ENCODE measurements around the gene PTGFRN. TPM values are rescaled to one million over a fixed set of nuclear protein-coding genes. Genes with fewer than 3 reads are reported as not detected.

The PTGFRN gene
- total and polyA plus RNA-seq, 2 of the 13 experiments (the other 11 are each of a cell fraction or from before 2014, with no cell fraction given) = 3.3 to 11.3 TPM

GRCh38 chr1:116993286-116993685 lies 83.6 kb downstream of the PTGFRN start:
- in situ Hi-C loops (cut with HindIII; ENCODE audit: extremely low pct_ligation_motif_present, low pct_unique_long_range_greater_than_20kb) = no loop called here
- WGBS (ENCODE audit: low lambda C conversion rate) = 55% methylated on average over 7 of the region's 7 CpGs
- Histone ChIP-seq H2AFZ (ENCODE audit: low read length) (no peak overlapping the region), H3K9ac (ENCODE audit: insufficient read depth, low read depth, low read length) (no peak overlapping the region), H3K27me3 (ENCODE audit: control insufficient read depth in 1 of 2, insufficient read depth in 2 of 2, low read length in 2 of 2) (no peaks in the 10 kb centered on the region), H3K4me3 (replicated peaks in 1 of 3; ENCODE audit: insufficient read depth in 1 of 3, low read depth in 2 of 3, low read length in 3 of 3) (no peak overlapping the region), H3K79me2 (ENCODE audit: insufficient read depth, low read length) (no peaks in the 10 kb centered on the region), H3K4me2 (ENCODE audit: low read depth, low read length) (no peak overlapping the region), H3K27ac (ENCODE audit: extremely low read length, insufficient read depth, low read length) (no peak overlapping the region), H3K9me3 (ENCODE audit: low read length) (no peaks in the 10 kb centered on the region), H3K36me3 (replicated peaks in 1 of 2; ENCODE audit: control insufficient read depth in 1 of 2, insufficient read depth in 2 of 2, low read length in 2 of 2) (no peaks in the 10 kb centered on the region), H4K20me1 (ENCODE audit: insufficient read depth, low read length) (no peaks in the 10 kb centered on the region), H3K4me1 (ENCODE audit: insufficient read depth, low read length) (no peaks in the 10 kb centered on the region; the same call in 1 of the 2 replicates)
- DNase-seq (ENCODE audit: low spot score) = no peak
- no peak for FAIRE-seq
- no peak for ATAC-seq
- intact Hi-C loops (cut with micrococcal nuclease; ENCODE audit: unreplicated experiment) = no loop called here
- BruUV-seq (replicated peaks) = no TSS peak
- ChIA-PET CTCF (ENCODE audit: low intra/inter-chr PET ratio, low total read pairs) (no interaction called here), POLR2A (no interaction called here)
- TF ChIP-seq ZNF513 (CRISPR knock-in tag; conservative IDR thresholded peaks at IDR 0.05) (no peak), MTA3 (CRISPR knock-in tag; IDR thresholded peaks at IDR 0.05) (no peak), ZNF670 (CRISPR knock-in tag; IDR thresholded peaks at IDR 0.05; ENCODE audit: borderline replicate concordance) (no peak), ZFP37 (CRISPR knock-in tag; IDR thresholded peaks at IDR 0.05; ENCODE audit: borderline replicate concordance) (no peak), CBX2 (IDR thresholded peaks at IDR 0.05; ENCODE audit: low read depth, low read length) (no peak), CBX2 (CRISPR knock-in tag; IDR thresholded peaks at IDR 0.05; ENCODE audit: low read depth) (no peak), ZMYM4 (CRISPR knock-in tag; IDR thresholded peaks at IDR 0.05) (no peak), ZBTB39 (CRISPR knock-in tag; IDR thresholded peaks at IDR 0.05) (no peak), ZMAT3 (CRISPR knock-in tag; conservative IDR thresholded peaks at IDR 0.05) (no peak), DMTF1 (CRISPR knock-in tag; IDR thresholded peaks at IDR 0.05) (no peak), ZNF253 (CRISPR knock-in tag; IDR thresholded peaks at IDR 0.05; ENCODE audit: borderline replicate concordance) (no peak), TFDP2 (CRISPR knock-in tag; IDR thresholded peaks at IDR 0.05) (no peak), CSRNP1 (CRISPR knock-in tag; IDR thresholded peaks at IDR 0.05) (no peak), ZNF207 (IDR thresholded peaks at IDR 0.05; ENCODE audit: borderline replicate concordance) (no peak), POLR2AphosphoS2 (IDR thresholded peaks at IDR 0.05; ENCODE audit: low read depth, low read length) (no peak)

All from HepG2 (cell line).